ENCODE results near the gene KIF3B.
"Not testable (repeated sequence)": the region's sequence is repeated elsewhere in the genome, so short reads cannot be mapped to it uniquely, and the experiment has no call there.

KIF3B gene

DNA sequence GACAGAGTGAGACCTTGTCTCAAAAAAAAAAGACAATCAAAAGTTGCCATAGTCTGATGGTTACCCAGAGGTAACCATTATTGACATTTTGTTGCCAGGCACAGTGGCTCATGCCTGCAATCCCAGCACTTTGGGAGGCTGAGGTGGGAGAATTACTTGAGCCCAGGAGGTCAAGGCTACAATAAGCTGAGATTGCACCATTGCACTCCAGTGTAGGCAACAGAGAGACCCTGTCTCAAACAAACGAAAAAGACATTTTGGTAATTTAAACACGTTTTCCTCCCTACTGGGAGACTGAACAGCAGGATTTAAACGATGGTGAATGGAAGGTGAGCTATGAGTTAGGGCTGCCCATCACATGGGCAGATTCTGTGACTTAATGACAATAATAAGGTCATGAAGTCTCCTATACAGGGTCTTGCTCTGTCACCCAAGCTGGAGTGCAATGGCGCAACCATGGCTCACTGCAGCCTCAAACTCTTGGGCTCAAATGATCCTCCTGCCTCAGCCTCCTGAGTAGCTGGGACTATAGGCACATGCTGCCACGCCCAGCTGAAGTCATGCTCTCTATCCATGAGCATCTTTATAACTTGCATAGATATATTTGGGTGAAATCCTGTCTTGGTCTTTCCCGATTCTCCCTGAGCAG lies 76.5 kb downstream of the KIF3B start:
- Histone ChIP-seq H2AFZ (ENCODE audit: low read depth, low read length) (no peak overlapping the region), H3K4me3 (ENCODE audit: low read length) (no peak overlapping the region), H3K9me3 (ENCODE audit: low read length) (no peaks in the 10 kb centered on the region), H3K36me3 (ENCODE audit: insufficient read depth, low read length) (no peaks in the 10 kb centered on the region), H3K4me1 (ENCODE audit: insufficient read depth, low read length) (peaks cover 7% of the 10 kb centered on the region), H3K27me3 (ENCODE audit: insufficient read depth, low read length) (no peaks in the 10 kb centered on the region)

DNA sequence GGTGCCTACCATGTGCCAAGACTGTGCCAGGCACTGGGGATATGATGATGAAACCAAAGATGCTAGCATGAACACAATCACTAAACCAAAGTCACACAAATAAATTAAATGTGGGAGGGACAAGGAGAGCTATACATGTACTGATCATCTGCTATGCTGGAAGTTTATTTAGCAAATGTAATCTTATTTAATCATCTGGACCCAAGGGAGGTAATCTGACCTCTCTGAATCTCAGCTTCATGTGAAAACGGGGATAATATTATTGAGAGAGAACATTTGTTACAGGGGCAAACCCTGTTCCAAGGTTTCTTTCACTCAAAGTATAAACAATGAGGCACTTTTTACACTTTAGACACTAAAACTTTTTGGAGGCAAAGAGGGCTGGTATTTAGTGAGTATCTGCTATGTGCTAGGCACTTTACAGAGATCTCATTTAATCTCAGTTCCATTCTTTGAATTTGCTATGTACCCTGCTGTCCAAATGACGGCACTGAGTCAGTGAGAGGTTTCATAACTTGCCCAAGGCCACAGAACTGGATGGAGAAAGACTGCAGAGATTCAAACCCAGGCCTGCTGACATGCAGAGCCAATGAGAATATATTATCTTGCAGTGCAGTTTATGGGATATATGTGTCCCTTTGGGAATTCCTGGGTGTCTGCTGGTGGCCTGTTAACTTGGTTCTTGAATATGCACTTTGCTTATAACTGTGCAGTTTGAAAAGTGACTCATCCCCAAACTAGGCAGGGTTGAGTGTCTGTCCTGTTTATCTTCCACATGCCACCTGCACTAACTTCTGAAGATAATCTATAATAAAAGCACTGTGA lies 77.4 kb downstream of the KIF3B start:
- H3K4me1 ChIP-seq (ENCODE audit: insufficient read depth, low read length), result peaks cover 12% of the 10 kb centered on the region
- no peaks in the 10 kb centered on the region for H3K27me3 ChIP-seq (ENCODE audit: insufficient read depth, low read length)
- no peak overlapping the region for H3K4me3 ChIP-seq (ENCODE audit: low read length)

GRCh38 chr20:32355417-32355841 lies 78.0 kb downstream of the KIF3B start:
- H3K27me3 ChIP-seq (ENCODE audit: insufficient read depth, low read length), result no peaks in the 10 kb centered on the region
- H3K36me3 ChIP-seq (ENCODE audit: insufficient read depth, low read length), result no peaks in the 10 kb centered on the region
- H2AFZ ChIP-seq (ENCODE audit: low read depth, low read length), result no peak overlapping the region
- no peaks in the 10 kb centered on the region for H3K9me3 ChIP-seq (ENCODE audit: low read length)
- H3K4me3 ChIP-seq (ENCODE audit: low read length), result no peak overlapping the region
- peaks cover 18% of the 10 kb centered on the region for H3K4me1 ChIP-seq (ENCODE audit: insufficient read depth, low read length)

More for the DNA sequence above, 77.4 kb downstream of the KIF3B start:
- Histone ChIP-seq H2AFZ (ENCODE audit: low read depth, low read length) (no peak overlapping the region), H3K9me3 (ENCODE audit: low read length) (no peaks in the 10 kb centered on the region), H3K36me3 (ENCODE audit: insufficient read depth, low read length) (no peaks in the 10 kb centered on the region)

DNA sequence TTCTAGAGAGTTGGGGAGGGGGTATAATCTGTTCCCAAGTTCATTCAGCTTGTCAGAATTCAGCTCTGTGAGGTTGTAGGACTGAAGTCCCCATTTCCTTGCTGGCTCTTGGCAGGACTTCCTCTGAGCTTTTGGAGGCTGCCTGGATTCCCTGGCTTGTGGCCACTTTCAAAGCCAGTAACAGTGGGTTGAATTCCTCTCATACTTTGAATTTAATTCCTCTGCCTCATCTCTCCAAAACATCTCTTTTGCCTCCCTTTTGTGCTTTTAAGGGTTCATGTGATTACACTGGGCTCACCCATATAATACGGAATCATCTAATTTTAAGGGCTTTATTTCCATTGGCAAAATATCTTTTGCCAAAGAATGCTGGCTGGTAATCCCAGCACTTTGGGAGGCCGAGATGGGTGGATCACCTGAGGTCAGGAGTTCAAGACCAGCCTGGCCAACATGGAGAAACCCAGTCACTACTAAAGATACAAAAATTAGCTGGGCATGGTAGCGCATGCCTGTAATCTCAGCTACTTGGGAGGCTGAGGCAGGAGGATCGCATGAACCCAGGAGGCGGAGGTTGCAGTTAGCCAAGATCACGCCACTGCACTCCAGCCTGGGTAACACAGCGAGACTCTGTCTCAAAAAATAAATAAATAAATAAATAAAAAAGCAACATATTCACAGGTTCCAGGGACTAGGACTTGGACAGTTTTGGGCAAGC lies 78.6 kb downstream of the KIF3B start:
- not testable (repeated sequence) for H3K36me3 ChIP-seq (ENCODE audit: insufficient read depth, low read length); H3K27me3 ChIP-seq (ENCODE audit: insufficient read depth, low read length); H3K4me3 ChIP-seq (ENCODE audit: low read length); H2AFZ ChIP-seq (ENCODE audit: low read depth, low read length); H3K9me3 ChIP-seq (ENCODE audit: low read length)
- H3K4me1 ChIP-seq (ENCODE audit: insufficient read depth, low read length), result peaks cover 20% of the 10 kb centered on the region

DNA sequence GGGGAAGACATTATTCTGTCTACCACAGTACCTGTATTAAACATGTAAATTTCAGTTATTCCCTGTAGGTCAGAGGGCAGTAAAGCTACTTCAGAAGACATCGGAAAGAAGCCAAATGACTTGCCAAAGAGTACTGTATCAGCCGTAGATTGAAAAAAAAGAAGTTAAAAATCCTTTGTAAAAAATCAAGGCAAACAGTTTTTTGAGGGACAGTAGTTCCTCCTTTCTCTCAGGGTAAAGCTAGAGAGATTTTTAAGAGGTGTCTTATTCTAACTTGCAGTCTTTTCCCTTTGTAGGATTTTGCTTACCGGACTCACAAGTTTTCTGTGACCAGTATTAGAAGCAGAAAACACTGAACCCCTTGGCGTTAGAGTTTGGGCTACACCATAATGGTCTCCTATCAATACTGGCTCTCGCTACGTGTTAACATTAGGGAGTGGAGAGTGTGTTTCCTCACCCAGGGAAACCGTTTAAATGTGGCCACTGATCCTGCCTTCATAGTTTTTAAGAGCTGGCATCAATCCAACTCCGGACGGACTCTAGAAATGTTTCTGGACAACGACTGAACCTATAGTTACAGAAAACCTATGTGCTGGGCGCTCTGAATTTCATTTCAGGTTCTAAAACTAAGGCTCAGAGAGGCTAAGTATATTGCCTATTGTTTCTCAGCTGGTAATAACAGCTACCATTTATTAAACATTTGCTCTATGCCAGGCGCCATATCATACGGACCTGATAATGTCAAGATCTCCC lies 79.3 kb downstream of the KIF3B start:
- Histone ChIP-seq H3K4me3 (ENCODE audit: low read length) (peak overlapping the region; percentile 81), H3K27me3 (ENCODE audit: insufficient read depth, low read length) (no peaks in the 10 kb centered on the region), H3K36me3 (ENCODE audit: insufficient read depth, low read length) (no peaks in the 10 kb centered on the region), H3K9me3 (ENCODE audit: low read length) (no peaks in the 10 kb centered on the region), H3K4me1 (ENCODE audit: insufficient read depth, low read length) (peaks cover 20% of the 10 kb centered on the region), H2AFZ (ENCODE audit: low read depth, low read length) (peak overlapping the region; percentile 76)

DNA sequence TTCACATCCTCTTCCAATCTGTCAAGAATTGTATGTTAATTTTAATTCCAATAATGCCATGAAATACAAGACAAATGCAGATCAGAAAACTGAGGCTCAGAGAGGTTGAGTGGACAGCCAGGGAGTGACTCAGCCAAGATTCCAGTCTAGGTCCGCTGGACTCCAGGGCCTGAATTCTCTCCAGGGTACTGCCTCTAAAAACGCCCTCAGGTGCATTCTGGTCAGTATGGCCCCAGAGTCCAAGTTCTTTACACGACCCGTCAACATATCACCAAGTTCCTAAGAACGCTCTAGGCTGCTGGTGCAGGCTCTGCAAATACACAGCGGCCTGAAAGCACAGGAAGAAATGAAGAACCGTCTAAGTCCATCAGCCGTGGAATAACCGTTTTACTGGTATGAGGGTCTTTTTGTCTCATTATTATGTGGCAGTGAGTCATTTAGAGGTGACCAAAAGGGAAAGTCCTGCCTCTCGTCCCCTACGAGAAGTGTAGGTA lies 80.0 kb downstream of the KIF3B start:
- H3K36me3 ChIP-seq (ENCODE audit: insufficient read depth, low read length), result no peaks in the 10 kb centered on the region
- H3K27me3 ChIP-seq (ENCODE audit: insufficient read depth, low read length), result no peaks in the 10 kb centered on the region
- peaks cover 20% of the 10 kb centered on the region for H3K4me1 ChIP-seq (ENCODE audit: insufficient read depth, low read length)
- peak overlapping the region; percentile 81 for H3K4me3 ChIP-seq (ENCODE audit: low read length)
- H3K9me3 ChIP-seq (ENCODE audit: low read length), result no peaks in the 10 kb centered on the region
- peak overlapping the region; percentile 76 for H2AFZ ChIP-seq (ENCODE audit: low read depth, low read length)

- Histone ChIP-seq H3K9me3 (ENCODE audit: low read length) (no peaks in the 10 kb centered on the region), H3K36me3 (ENCODE audit: insufficient read depth, low read length) (no peaks in the 10 kb centered on the region), H2AFZ (ENCODE audit: low read depth, low read length) (peak within 1 kb of the TSS; percentile 76), H3K4me1 (ENCODE audit: insufficient read depth, low read length) (peaks cover 20% of the 10 kb centered on the region), H3K27me3 (ENCODE audit: insufficient read depth, low read length) (no peaks in the 10 kb centered on the region), H3K4me3 (ENCODE audit: low read length) (peak within 1 kb of the TSS; percentile 81)
Measured at GRCh38 chr20:32357869-32358631, 80.6 kb downstream of the KIF3B start, which contains the start of gene ASXL1. ASXL1 (plus strand) TSS chr20:32358331; CDS start chr20:32358776, 445 bp downstream.

- no peaks in the 10 kb centered on the region for H3K27me3 ChIP-seq (ENCODE audit: insufficient read depth, low read length)
- H3K36me3 ChIP-seq (ENCODE audit: insufficient read depth, low read length), result no peaks in the 10 kb centered on the region
- H3K9me3 ChIP-seq (ENCODE audit: low read length), result no peaks in the 10 kb centered on the region
- peak overlapping the region; percentile 81 for H3K4me3 ChIP-seq (ENCODE audit: low read length)
- H2AFZ ChIP-seq (ENCODE audit: low read depth, low read length), result no peak overlapping the region
- H3K4me1 ChIP-seq (ENCODE audit: insufficient read depth, low read length), result peaks cover 20% of the 10 kb centered on the region
Measured at GRCh38 chr20:32358632-32358882, 81.1 kb downstream of the KIF3B start.

GRCh38 chr20:32358883-32359632 lies 81.6 kb downstream of the KIF3B start:
- Histone ChIP-seq H3K36me3 (ENCODE audit: insufficient read depth, low read length) (no peaks in the 10 kb centered on the region), H3K4me1 (ENCODE audit: insufficient read depth, low read length) (peaks cover 20% of the 10 kb centered on the region), H3K27me3 (ENCODE audit: insufficient read depth, low read length) (no peaks in the 10 kb centered on the region), H3K9me3 (ENCODE audit: low read length) (no peaks in the 10 kb centered on the region), H2AFZ (ENCODE audit: low read depth, low read length) (no peak overlapping the region), H3K4me3 (ENCODE audit: low read length) (peak overlapping the region; percentile 81)

DNA sequence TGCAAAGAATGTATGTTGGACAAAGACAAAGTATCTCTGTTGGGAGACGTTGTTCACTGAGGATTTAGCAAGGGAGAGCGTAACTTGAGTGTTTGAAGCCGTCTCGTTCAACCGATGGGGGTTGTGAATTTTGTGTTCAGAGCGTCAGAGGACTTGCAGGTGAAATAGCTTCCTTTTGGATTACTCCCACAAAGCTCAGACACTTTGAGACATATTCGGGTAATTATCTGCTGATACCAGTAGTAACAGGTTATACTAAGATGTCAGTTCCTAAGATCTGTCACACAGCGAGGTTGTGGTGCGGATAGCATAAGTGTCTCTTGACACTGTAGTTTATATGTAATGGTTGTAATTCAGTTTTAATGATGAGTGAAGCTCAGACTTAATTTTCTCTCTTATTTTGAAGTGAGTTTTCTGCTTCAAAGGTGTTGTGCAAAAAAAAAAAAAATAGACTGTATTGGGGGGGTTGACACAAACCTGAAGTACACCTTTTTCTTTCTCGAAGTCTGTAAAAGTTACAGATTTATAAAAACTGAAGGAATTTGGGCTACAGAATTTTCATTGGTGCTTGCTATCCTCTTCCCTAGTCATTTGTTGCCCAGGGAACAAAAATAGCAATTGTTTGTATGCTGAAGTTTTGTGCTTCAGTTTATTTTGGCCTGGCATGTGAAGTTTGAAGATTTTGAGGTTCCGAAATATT lies 82.3 kb downstream of the KIF3B start:
- Histone ChIP-seq H3K4me1 (ENCODE audit: insufficient read depth, low read length) (peaks cover 20% of the 10 kb centered on the region), H3K9me3 (ENCODE audit: low read length) (no peaks in the 10 kb centered on the region), H2AFZ (ENCODE audit: low read depth, low read length) (no peak overlapping the region), H3K4me3 (ENCODE audit: low read length) (peak overlapping the region; percentile 81), H3K27me3 (ENCODE audit: insufficient read depth, low read length) (no peaks in the 10 kb centered on the region), H3K36me3 (ENCODE audit: insufficient read depth, low read length) (no peaks in the 10 kb centered on the region)

GRCh38 chr20:32360333-32360634 lies 82.8 kb downstream of the KIF3B start:
- Histone ChIP-seq H3K4me1 (ENCODE audit: insufficient read depth, low read length) (peaks cover 20% of the 10 kb centered on the region), H2AFZ (ENCODE audit: low read depth, low read length) (no peak overlapping the region), H3K9me3 (ENCODE audit: low read length) (no peaks in the 10 kb centered on the region), H3K36me3 (ENCODE audit: insufficient read depth, low read length) (no peaks in the 10 kb centered on the region), H3K27me3 (ENCODE audit: insufficient read depth, low read length) (no peaks in the 10 kb centered on the region), H3K4me3 (ENCODE audit: low read length) (peak overlapping the region; percentile 81)

Measured in neuron (in vitro differentiated cells).